ENCODE data around the gene DUOX1.

DNA sequence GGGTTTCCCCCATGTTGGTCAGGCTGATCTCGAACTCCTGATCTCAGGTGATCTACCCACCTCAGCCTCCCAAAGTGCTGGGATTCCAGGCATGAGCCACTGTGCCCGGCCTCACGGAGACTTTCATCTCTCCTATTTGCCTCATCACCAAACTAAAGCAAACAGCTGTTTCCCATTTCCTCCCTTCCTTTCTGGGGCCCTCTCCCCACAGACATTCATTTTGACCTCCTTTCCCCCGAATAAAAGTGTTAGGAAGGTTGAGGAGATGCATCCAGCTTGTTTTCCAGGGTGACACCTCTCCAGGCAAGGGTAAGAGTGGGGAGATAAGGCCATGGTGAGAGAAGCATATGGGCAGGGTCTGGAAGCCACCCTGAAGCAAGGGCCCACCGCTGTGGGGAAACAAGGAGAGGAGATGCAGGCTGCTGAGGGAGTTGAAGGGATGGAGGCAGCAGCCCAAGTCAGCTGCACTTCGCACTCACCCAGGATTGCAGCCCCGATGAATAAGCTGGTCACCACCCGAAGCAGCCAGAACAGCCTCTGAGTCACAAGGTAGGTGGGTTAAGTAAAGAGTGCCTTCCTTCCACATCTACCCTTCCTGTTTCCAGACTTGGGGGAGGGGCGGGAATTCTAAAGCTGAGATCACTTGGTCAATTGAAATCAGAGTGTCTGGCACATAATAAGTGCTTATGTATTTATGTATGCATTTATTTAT is 7.9 kb upstream of the DUOX1 start:
- no peak for TF ChIP-seq EZH2 (IDR thresholded peaks at IDR 0.05; ENCODE audit: insufficient read depth, poor library complexity, severe bottlenecking)
- TF ChIP-seq EZH2phosphoT487 (IDR thresholded peaks at IDR 0.05; ENCODE audit: insufficient read depth, low read depth) = no peak

Measured in GM23248 (cell line).